ENCODE measurements around the gene OR6S1. TPM values are rescaled to one million over a fixed set of nuclear protein-coding genes. Genes with fewer than 3 reads are reported as not detected.

OR6S1 gene
- total and polyA plus RNA-seq, 11 donors, result not detected

DNA sequence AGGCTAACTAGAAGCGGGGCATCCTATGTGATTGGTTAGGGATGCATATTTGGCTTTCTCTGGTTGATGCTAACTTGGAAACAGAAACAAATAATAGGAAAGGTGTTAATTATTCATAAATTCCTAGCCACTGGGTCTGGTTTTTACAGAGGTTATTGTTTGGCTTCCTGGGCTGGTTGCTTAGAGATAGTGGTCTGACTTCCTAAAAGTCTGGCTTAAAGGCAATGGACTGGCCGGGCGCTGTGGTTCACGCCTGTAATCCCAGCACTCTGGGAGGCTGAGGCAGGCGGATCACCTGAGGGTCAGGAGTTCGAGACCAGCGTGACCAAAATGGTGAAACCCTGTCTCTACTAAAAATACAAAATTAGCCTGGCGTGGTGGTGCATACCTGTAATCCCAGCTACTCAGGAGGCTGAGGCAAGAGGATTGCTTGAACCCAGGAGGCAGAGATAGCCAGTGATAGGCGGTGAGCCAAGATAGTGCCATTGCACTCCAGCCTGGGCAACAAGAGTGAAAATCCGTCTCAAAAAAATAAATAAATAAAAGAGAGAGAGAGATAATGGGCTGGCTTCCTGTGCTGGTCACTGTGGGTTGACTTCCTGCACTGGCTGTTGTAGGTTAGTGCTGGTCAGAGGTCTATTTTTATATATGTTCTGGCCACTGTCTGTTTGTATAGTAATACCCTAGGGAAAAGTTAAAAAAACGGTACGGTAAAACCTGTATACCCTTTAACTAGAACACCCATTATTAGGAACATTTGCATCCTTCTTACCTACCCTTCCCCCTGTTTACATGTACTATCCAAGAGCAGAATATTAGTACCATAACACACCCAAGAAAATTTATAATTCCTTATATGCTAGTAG lies 24.1 kb downstream of the OR6S1 start:
- WGBS, 4 donors, result 78 to 79% (median 78%) methylated on average over 12 of the region's 12 CpGs
- Histone ChIP-seq H3K36me3 (no peaks in the 10 kb centered on the region), H3K4me1 (peaks cover 0 to 44% (median 4%) of the 10 kb centered on the region in 12 donors), H3K27ac (peak overlapping the region in 1 of 12 donors; percentile 12), H3K27me3 (peaks cover 0 to 3% (median 0%) of the 10 kb centered on the region in 9 donors), H3K4me3 (no peak overlapping the region), H3K9me3 (no peaks in the 10 kb centered on the region)
- intact Hi-C loops (cut with DNase I), result loop anchor here in 3 of 10 donors (10.0 kb wide), 3 partner anchors 237 to 477 kb away; partner anchors contain the start of gene ZNF219 (in 2 of the 3)
- TF ChIP-seq, protein P1, sequence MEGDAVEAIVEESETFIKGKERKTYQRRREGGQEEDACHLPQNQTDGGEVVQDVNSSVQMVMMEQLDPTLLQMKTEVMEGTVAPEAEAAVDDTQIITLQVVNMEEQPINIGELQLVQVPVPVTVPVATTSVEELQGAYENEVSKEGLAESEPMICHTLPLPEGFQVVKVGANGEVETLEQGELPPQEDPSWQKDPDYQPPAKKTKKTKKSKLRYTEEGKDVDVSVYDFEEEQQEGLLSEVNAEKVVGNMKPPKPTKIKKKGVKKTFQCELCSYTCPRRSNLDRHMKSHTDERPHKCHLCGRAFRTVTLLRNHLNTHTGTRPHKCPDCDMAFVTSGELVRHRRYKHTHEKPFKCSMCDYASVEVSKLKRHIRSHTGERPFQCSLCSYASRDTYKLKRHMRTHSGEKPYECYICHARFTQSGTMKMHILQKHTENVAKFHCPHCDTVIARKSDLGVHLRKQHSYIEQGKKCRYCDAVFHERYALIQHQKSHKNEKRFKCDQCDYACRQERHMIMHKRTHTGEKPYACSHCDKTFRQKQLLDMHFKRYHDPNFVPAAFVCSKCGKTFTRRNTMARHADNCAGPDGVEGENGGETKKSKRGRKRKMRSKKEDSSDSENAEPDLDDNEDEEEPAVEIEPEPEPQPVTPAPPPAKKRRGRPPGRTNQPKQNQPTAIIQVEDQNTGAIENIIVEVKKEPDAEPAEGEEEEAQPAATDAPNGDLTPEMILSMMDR (IDR thresholded peaks at IDR 0.05), result no peak
- TF ChIP-seq POLR2A (IDR thresholded peaks at IDR 0.05), result no peak
- no peak for ATAC-seq
- DNase-seq, result no peak

DNA sequence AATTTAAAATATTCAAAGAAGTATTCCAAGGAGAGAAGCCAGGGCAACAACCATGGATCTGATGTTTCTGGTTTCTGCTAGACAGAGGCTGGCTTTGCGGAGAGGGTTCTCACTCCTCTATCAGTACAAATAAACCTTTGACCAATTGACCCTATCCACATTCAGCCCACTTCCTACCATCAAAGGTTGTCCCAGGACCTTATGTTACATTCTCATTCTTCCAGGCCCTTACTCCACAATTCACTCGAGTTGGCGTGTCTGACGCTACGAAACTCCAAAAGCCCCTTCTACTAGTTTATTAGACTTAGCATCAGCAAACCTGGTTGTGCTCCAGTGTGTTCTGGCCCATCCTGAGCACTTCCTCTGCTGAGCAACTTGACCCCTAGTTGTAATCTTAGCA lies 25.5 kb downstream of the OR6S1 start:
- intact Hi-C loops (cut with DNase I), result loop anchor here in 3 of 10 donors (10.0 kb wide), 3 partner anchors 239 to 479 kb away; partner anchors contain the start of gene ZNF219 (in 2 of the 3)
- no peak overlapping the region for H3K4me3 ChIP-seq
- H3K27me3 ChIP-seq, result peaks cover 0 to 3% (median 0%) of the 10 kb centered on the region in 9 donors
- TF ChIP-seq, protein P1 (IDR thresholded peaks at IDR 0.05), result no peak
- TF ChIP-seq POLR2A (IDR thresholded peaks at IDR 0.05), result no peak
- no peaks in the 10 kb centered on the region for H3K9me3 ChIP-seq
- DNase-seq (no peak), ATAC-seq (no peak)
- peaks cover 0 to 48% (median 4%) of the 10 kb centered on the region in 12 donors for H3K4me1 ChIP-seq
- H3K36me3 ChIP-seq, result no peaks in the 10 kb centered on the region
- no peak overlapping the region for H3K27ac ChIP-seq
- WGBS, 4 donors, result 83 to 98% (median 94%) methylated on average over 5 of the region's 5 CpGs

DNA sequence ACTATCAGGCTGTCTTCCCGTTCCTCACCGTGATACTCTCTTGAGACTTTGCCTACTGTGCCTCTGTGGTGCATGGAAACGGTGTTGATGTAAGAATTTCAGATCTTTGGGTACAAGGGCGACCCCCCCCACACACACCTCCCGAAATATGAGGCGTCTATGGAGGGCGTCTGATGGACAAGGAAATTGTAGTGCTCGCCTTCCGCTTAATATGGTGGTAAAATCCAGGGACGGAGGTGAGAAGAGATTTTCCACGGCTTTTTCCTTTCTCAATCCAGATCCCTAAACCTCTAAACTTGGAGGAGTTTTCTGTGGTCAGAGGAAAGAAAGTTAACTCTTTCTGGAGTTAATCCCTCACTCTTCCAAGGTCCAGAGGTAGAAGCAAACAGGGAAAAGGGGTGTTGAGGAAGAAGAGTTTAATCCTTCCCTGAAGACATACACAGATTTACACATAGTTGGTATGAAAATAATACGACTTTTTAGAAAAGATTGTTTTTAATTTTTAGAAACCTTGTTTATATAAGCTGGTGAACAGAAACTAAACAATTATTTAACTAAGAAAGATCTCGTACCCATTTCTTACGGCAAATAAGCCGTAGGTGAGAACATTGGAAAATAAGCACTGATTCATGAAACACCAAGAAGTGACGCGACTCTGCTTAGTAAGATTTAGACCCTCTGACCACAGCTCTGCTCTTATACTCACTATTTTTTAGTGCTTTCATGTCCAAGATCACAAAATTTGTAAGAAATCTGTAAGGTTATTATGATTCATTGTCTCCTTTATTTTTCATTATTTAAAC lies 27.3 kb downstream of the OR6S1 start:
- Histone ChIP-seq H3K4me1 (peaks cover 0 to 64% (median 7%) of the 10 kb centered on the region in 12 donors), H3K36me3 (no peaks in the 10 kb centered on the region), H3K27ac (peak overlapping the region in 10 of 12 donors; percentile 0 to 82 (median 48)), H3K9me3 (no peaks in the 10 kb centered on the region), H3K4me3 (peak overlapping the region; percentile 15 to 74 (median 58)), H3K27me3 (peaks cover 0 to 3% (median 0%) of the 10 kb centered on the region in 9 donors)
- TF ChIP-seq POLR2A (IDR thresholded peaks at IDR 0.05), result no peak
- TF ChIP-seq, protein P1 (IDR thresholded peaks at IDR 0.05), result no peak
- peak; percentile 1 to 5 (median 3) for ATAC-seq
- no peak for DNase-seq
- intact Hi-C loops (cut with DNase I), result loop anchor here in 8 of 10 donors (5.0 to 10.0 kb wide), 11 partner anchors 68 to 481 kb away; partner anchors contain the start of genes APEX1 (in 2 of the 8), RNASE4 (in 2 of the 8), ZNF219 (in 2 of the 8) and ANG (in 1 of the 8)
- WGBS, 4 donors, result 17 to 26% (median 19%) methylated on average over 17 of the region's 17 CpGs

Data from heart left ventricle (tissue), 16 donors.